ENCODE results near the gene FABP6.
A peak's percentile ranks its signal among the peaks of the same experiment; 100 is the strongest.

The FABP6 gene

DNA sequence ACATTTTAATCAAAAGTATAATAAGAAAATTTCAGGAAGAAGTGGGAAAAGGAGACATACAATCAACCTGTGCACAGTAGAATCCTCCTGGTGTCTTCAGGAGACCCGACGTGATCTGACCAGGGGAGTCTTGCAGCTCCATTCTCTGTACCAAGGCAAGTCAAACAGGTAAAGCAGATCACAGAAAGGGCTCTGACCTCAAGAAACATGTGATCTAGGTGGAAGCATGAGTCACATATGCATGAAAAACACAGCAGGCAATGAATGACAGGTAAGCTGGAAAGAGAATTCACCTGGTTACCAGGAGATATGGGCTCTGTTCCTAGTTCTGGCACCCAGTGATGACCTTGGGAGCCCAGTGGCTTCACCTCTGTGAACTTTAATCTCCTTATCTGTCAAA lies 19.4 kb upstream of the FABP6 start:
- no peaks in the 10 kb centered on the region for H3K27me3 ChIP-seq (ENCODE audit: insufficient read depth, low read length, poor library complexity)
- H3K4me3 ChIP-seq (ENCODE audit: low read length): no peak overlapping the region
- H4K5ac ChIP-seq (ENCODE audit: low read length): no peak overlapping the region
- H3K4me2 ChIP-seq (ENCODE audit: low read length): no peak overlapping the region
- no peak overlapping the region for H3K18ac ChIP-seq (ENCODE audit: low read length)
- peak; percentile 30 for DNase-seq
- H4K8ac ChIP-seq (ENCODE audit: low read depth, low read length): no peak overlapping the region
- no peak overlapping the region for H3K23ac ChIP-seq (ENCODE audit: low read length)
- H2BK5ac ChIP-seq (ENCODE audit: low read length): no peak overlapping the region
- WGBS (ENCODE audit: extremely low coverage, insufficient coverage, low lambda C conversion rate): no CpG with 5 or more reads among the region's 2 CpGs
- no peak overlapping the region for H3K56ac ChIP-seq (ENCODE audit: low read length)
- H3K4me1 ChIP-seq (ENCODE audit: control insufficient read depth, low read depth, low read length): no peaks in the 10 kb centered on the region
- H3K4ac ChIP-seq (ENCODE audit: low read depth, low read length): no peak overlapping the region
- H3K79me2 ChIP-seq (ENCODE audit: control insufficient read depth, insufficient read depth, low read length): no peaks in the 10 kb centered on the region
- no peaks in the 10 kb centered on the region for H3K36me3 ChIP-seq (ENCODE audit: control insufficient read depth, insufficient read depth, low read length)
- H2AK5ac ChIP-seq (ENCODE audit: low read length): no peak overlapping the region
- no peak overlapping the region for H3K27ac ChIP-seq (ENCODE audit: low read depth, low read length)
- H2BK120ac ChIP-seq (ENCODE audit: low read depth, low read length): no peak overlapping the region
- no peak overlapping the region for H2BK15ac ChIP-seq (replicated peaks; ENCODE audit: low read depth)
- H3K9ac ChIP-seq (ENCODE audit: low read length): no peak overlapping the region
- H3K79me1 ChIP-seq (ENCODE audit: low read length): no peaks in the 10 kb centered on the region

DNA sequence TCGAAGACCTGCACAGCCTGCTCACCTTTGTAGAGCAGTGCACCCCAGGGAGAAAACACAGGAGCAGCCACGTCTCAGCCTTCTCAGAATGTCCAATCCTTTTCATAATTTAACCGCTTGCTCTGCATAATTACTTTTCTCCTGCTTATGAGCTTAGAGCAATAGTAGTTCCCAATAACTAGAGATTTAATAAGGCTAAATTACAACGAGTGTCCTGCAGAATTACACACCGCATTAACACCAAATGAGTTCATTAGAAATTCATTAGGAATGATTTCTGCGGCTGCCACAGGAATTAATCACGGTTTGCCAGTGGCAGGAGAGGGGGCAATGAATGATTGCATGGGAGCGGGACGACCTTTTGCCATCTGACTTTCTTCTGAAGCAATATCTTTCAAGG lies 18.7 kb upstream of the FABP6 start:
- Histone ChIP-seq H4K5ac (ENCODE audit: low read length) (no peak overlapping the region), H3K79me1 (ENCODE audit: low read length) (no peaks in the 10 kb centered on the region), H3K4ac (ENCODE audit: low read depth, low read length) (no peak overlapping the region), H3K23ac (ENCODE audit: low read length) (peak overlapping the region; percentile 66), H3K27ac (ENCODE audit: low read depth, low read length) (no peak overlapping the region), H3K27me3 (ENCODE audit: insufficient read depth, low read length, poor library complexity) (no peaks in the 10 kb centered on the region), H3K36me3 (ENCODE audit: control insufficient read depth, insufficient read depth, low read length) (no peaks in the 10 kb centered on the region), H2AK5ac (ENCODE audit: low read length) (no peak overlapping the region), H3K18ac (ENCODE audit: low read length) (no peak overlapping the region), H4K8ac (ENCODE audit: low read depth, low read length) (no peak overlapping the region), H3K4me3 (ENCODE audit: low read length) (no peak overlapping the region), H2BK15ac (replicated peaks; ENCODE audit: low read depth) (no peak overlapping the region), H3K4me1 (ENCODE audit: control insufficient read depth, low read depth, low read length) (no peaks in the 10 kb centered on the region), H3K4me2 (ENCODE audit: low read length) (no peak overlapping the region), H2BK120ac (ENCODE audit: low read depth, low read length) (no peak overlapping the region), H3K79me2 (ENCODE audit: control insufficient read depth, insufficient read depth, low read length) (no peaks in the 10 kb centered on the region), H2BK5ac (ENCODE audit: low read length) (no peak overlapping the region), H3K56ac (ENCODE audit: low read length) (no peak overlapping the region), H3K9ac (ENCODE audit: low read length) (no peak overlapping the region)
- DNase-seq: no peak
- WGBS (ENCODE audit: extremely low coverage, insufficient coverage, low lambda C conversion rate): no CpG with 5 or more reads among the region's 9 CpGs

DNA sequence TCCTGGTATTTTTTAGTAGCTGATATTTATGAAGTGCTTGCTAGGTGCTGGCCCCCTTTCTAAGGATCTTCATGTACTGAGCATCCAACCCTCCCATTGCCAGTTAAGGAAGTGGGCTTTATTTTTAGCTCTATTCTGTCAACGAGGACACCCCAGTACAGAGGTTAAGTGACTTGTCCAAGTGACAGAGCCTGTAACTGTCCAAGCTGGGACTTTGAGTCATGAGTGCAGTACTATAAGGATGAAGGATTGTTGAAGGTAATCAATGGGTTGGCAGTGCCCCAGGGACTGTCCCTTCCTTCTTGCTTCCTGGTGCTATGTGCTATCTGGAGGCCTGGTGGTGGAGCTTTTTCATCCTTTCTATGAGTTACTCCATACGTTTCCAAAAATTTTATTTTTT lies 18.0 kb upstream of the FABP6 start:
- H4K5ac ChIP-seq (ENCODE audit: low read length): no peak overlapping the region
- H3K79me2 ChIP-seq (ENCODE audit: control insufficient read depth, insufficient read depth, low read length): no peaks in the 10 kb centered on the region
- H2BK5ac ChIP-seq (ENCODE audit: low read length): no peak overlapping the region
- H3K36me3 ChIP-seq (ENCODE audit: control insufficient read depth, insufficient read depth, low read length): no peaks in the 10 kb centered on the region
- no peaks in the 10 kb centered on the region for H3K27me3 ChIP-seq (ENCODE audit: insufficient read depth, low read length, poor library complexity)
- no peak overlapping the region for H3K56ac ChIP-seq (ENCODE audit: low read length)
- no peak overlapping the region for H3K4ac ChIP-seq (ENCODE audit: low read depth, low read length)
- WGBS (ENCODE audit: extremely low coverage, insufficient coverage, low lambda C conversion rate): no CpG with 5 or more reads among the region's 2 CpGs
- H3K23ac ChIP-seq (ENCODE audit: low read length): no peak overlapping the region
- no peak overlapping the region for H3K4me2 ChIP-seq (ENCODE audit: low read length)
- no peak overlapping the region for H2AK5ac ChIP-seq (ENCODE audit: low read length)
- H3K79me1 ChIP-seq (ENCODE audit: low read length): no peaks in the 10 kb centered on the region
- H3K18ac ChIP-seq (ENCODE audit: low read length): no peak overlapping the region
- no peak overlapping the region for H4K8ac ChIP-seq (ENCODE audit: low read depth, low read length)
- H3K4me3 ChIP-seq (ENCODE audit: low read length): no peak overlapping the region
- no peak overlapping the region for H2BK15ac ChIP-seq (replicated peaks; ENCODE audit: low read depth)
- H3K9ac ChIP-seq (ENCODE audit: low read length): no peak overlapping the region
- no peak overlapping the region for H3K27ac ChIP-seq (ENCODE audit: low read depth, low read length)
- H2BK120ac ChIP-seq (ENCODE audit: low read depth, low read length): no peak overlapping the region
- H3K4me1 ChIP-seq (ENCODE audit: control insufficient read depth, low read depth, low read length): no peaks in the 10 kb centered on the region
- no peak for DNase-seq

DNA sequence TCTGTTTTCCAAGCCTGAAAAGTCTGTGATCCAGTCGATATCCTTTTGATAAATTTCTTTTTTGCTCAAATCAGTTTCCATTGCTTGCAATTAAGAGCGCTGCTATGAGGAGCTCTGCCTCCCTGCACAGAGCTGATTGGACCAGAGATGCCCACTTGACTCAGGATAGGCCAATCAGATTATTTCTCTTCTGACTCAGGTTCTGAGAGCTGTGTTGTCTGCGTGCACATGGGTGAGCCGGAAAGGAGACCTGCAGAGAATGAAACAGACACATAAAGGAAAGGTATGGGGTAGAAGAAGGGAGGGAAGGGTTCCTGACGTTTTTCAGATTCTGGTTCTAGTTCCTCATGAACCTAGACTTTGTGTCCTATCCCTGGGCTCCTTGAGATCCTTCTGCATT lies 15.8 kb upstream of the FABP6 start:
- Histone ChIP-seq H3K4me1 (ENCODE audit: control insufficient read depth, low read depth, low read length) (no peaks in the 10 kb centered on the region), H2BK15ac (replicated peaks; ENCODE audit: low read depth) (no peak overlapping the region), H3K27me3 (ENCODE audit: insufficient read depth, low read length, poor library complexity) (no peaks in the 10 kb centered on the region), H3K18ac (ENCODE audit: low read length) (no peak overlapping the region), H2AK5ac (ENCODE audit: low read length) (no peak overlapping the region), H3K4me2 (ENCODE audit: low read length) (no peak overlapping the region), H3K9ac (ENCODE audit: low read length) (no peak overlapping the region), H3K36me3 (ENCODE audit: control insufficient read depth, insufficient read depth, low read length) (no peaks in the 10 kb centered on the region), H3K56ac (ENCODE audit: low read length) (no peak overlapping the region), H3K4me3 (ENCODE audit: low read length) (no peak overlapping the region), H2BK5ac (ENCODE audit: low read length) (no peak overlapping the region), H4K8ac (ENCODE audit: low read depth, low read length) (no peak overlapping the region), H3K79me1 (ENCODE audit: low read length) (no peaks in the 10 kb centered on the region), H2BK120ac (ENCODE audit: low read depth, low read length) (no peak overlapping the region), H3K23ac (ENCODE audit: low read length) (no peak overlapping the region), H4K5ac (ENCODE audit: low read length) (no peak overlapping the region), H3K4ac (ENCODE audit: low read depth, low read length) (no peak overlapping the region), H3K27ac (ENCODE audit: low read depth, low read length) (no peak overlapping the region), H3K79me2 (ENCODE audit: control insufficient read depth, insufficient read depth, low read length) (no peaks in the 10 kb centered on the region)
- no CpG with 5 or more reads among the region's 5 CpGs for WGBS (ENCODE audit: extremely low coverage, insufficient coverage, low lambda C conversion rate)
- no peak for DNase-seq

DNA sequence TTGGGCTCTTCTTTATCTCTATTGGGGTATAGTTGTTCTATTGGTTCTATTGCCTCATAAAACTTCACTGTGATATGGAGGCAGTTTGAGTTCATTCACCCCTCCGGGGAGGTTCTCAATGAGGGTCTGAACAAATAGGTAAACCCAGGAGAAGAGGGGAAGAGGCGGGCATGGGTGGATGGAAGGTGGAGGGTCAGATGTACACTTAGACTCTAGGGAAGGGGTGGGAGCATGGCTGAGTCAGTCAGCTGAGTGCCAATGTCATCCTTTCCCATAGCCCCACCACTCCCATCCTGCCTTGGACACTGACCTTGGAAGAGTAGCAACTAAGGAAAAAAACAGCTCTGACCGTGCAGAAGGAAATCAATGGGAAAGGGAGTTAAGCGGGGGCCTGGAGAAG lies 9.9 kb upstream of the FABP6 start:
- Histone ChIP-seq H3K27ac (ENCODE audit: low read depth, low read length) (no peak overlapping the region), H3K4me1 (ENCODE audit: control insufficient read depth, low read depth, low read length) (no peaks in the 10 kb centered on the region), H3K4ac (ENCODE audit: low read depth, low read length) (no peak overlapping the region), H4K5ac (ENCODE audit: low read length) (no peak overlapping the region), H2BK120ac (ENCODE audit: low read depth, low read length) (no peak overlapping the region), H2BK15ac (replicated peaks; ENCODE audit: low read depth) (no peak overlapping the region), H2BK5ac (ENCODE audit: low read length) (no peak overlapping the region), H3K79me1 (ENCODE audit: low read length) (no peaks in the 10 kb centered on the region), H3K23ac (ENCODE audit: low read length) (no peak overlapping the region), H3K27me3 (ENCODE audit: insufficient read depth, low read length, poor library complexity) (no peaks in the 10 kb centered on the region), H3K18ac (ENCODE audit: low read length) (no peak overlapping the region), H2AK5ac (ENCODE audit: low read length) (no peak overlapping the region), H3K79me2 (ENCODE audit: control insufficient read depth, insufficient read depth, low read length) (no peaks in the 10 kb centered on the region), H3K4me3 (ENCODE audit: low read length) (no peak overlapping the region), H3K36me3 (ENCODE audit: control insufficient read depth, insufficient read depth, low read length) (no peaks in the 10 kb centered on the region), H3K4me2 (ENCODE audit: low read length) (no peak overlapping the region), H4K8ac (ENCODE audit: low read depth, low read length) (no peak overlapping the region), H3K56ac (ENCODE audit: low read length) (no peak overlapping the region), H3K9ac (ENCODE audit: low read length) (no peak overlapping the region)
- no CpG with 5 or more reads among the region's 4 CpGs for WGBS (ENCODE audit: extremely low coverage, insufficient coverage, low lambda C conversion rate)
- DNase-seq: no peak

DNA sequence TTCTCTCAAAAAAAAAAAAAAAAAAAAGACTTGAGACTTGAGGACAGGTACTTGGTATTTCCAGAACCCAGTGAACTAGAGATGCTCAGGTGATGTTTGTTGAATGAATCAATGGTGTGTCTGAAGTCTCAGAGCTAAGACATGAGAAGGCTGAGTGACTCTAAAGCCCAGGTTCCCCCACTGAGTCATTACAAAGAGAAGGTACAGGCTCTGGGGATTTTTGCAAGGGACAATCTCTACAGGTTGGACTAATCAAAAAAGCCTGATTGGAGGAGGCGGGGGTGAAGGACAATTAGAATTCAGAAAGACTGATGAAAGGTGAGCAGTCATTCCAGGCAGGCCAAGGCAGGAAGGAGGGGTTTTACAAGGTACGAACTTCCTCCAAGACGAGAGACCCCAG lies 8.2 kb upstream of the FABP6 start:
- H3K4ac ChIP-seq (ENCODE audit: low read depth, low read length): no peak overlapping the region
- H3K27ac ChIP-seq (ENCODE audit: low read depth, low read length): no peak overlapping the region
- no peak overlapping the region for H3K4me2 ChIP-seq (ENCODE audit: low read length)
- no peak overlapping the region for H3K18ac ChIP-seq (ENCODE audit: low read length)
- H3K4me3 ChIP-seq (ENCODE audit: low read length): no peak overlapping the region
- no peak overlapping the region for H2BK120ac ChIP-seq (ENCODE audit: low read depth, low read length)
- no peak overlapping the region for H3K56ac ChIP-seq (ENCODE audit: low read length)
- no peaks in the 10 kb centered on the region for H3K79me1 ChIP-seq (ENCODE audit: low read length)
- WGBS (ENCODE audit: extremely low coverage, insufficient coverage, low lambda C conversion rate): no CpG with 5 or more reads among the region's 3 CpGs
- no peaks in the 10 kb centered on the region for H3K27me3 ChIP-seq (ENCODE audit: insufficient read depth, low read length, poor library complexity)
- H3K23ac ChIP-seq (ENCODE audit: low read length): no peak overlapping the region
- H2BK5ac ChIP-seq (ENCODE audit: low read length): no peak overlapping the region
- H2BK15ac ChIP-seq (replicated peaks; ENCODE audit: low read depth): no peak overlapping the region
- H4K5ac ChIP-seq (ENCODE audit: low read length): no peak overlapping the region
- no peak for DNase-seq
- no peak overlapping the region for H2AK5ac ChIP-seq (ENCODE audit: low read length)
- H4K8ac ChIP-seq (ENCODE audit: low read depth, low read length): no peak overlapping the region
- no peaks in the 10 kb centered on the region for H3K4me1 ChIP-seq (ENCODE audit: control insufficient read depth, low read depth, low read length)
- no peaks in the 10 kb centered on the region for H3K79me2 ChIP-seq (ENCODE audit: control insufficient read depth, insufficient read depth, low read length)
- no peaks in the 10 kb centered on the region for H3K36me3 ChIP-seq (ENCODE audit: control insufficient read depth, insufficient read depth, low read length)
- no peak overlapping the region for H3K9ac ChIP-seq (ENCODE audit: low read length)

All from mesendoderm (in vitro differentiated cells).